Erythroblast (primary cell): ENCODE measurements around the gene AMZ2.

ENCODE experiments used
- GATA1 ChIP-seq: IDR thresholded peaks from 2 replicates; pipeline ENCODE4 v1.6.1; 2011; ENCODE audit warnings: low read depth, mild to moderate bottlenecking, control low read depth, low read length, moderate library complexity
- POLR2A ChIP-seq: IDR thresholded peaks from 2 replicates; pipeline ENCODE4 v1.6.1; 2011; ENCODE audit warnings: mild to moderate bottlenecking, low read length

- no peak for TF ChIP-seq POLR2A
- TF ChIP-seq GATA1 = no peak
Measured at GRCh38 chr17:68294617-68295016, 46.8 kb downstream of the AMZ2 start.
